Measurements from ENCODE around the gene NRXN3. TPM values are rescaled to one million over a fixed set of nuclear protein-coding genes. Genes with fewer than 3 reads are reported as not detected.

NRXN3 gene
- total RNA-seq, 6 experiments from 2014 or later = 0.07 to 0.28 (median 0.11) TPM; not detected in 2

DNA sequence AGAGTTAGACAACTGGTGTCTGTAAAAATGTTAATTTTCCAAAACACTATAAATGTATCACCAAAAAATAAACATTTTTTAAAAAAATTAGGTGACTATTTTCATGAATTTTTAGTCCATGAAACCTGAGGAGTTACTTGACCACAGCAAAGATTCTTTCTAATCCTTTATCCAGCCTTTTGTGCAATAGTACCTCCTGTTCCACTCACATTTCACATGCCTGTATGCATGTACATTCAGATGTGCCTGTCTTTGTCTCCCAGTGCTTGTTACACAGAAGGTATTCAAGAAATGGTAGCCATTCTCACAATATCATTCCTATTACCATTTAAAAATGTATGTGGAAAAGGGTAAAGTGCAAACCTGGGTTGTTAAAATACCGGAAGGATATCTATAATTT, 1184.2 kb downstream of the NRXN3 start:
- DNase-seq = no peak
- H3K27me3 Mint-ChIP-seq (ENCODE audit: insufficient read depth) = 0 out of 2 replicates have a peak, but pooled peaks cover 2% of the 10 kb centered on the region
- H3K4me1 Mint-ChIP-seq (ENCODE audit: low read depth) = no peaks in the 10 kb centered on the region
- no peak overlapping the region for H3K27ac Mint-ChIP-seq
- TF ChIP-seq, protein P1, sequence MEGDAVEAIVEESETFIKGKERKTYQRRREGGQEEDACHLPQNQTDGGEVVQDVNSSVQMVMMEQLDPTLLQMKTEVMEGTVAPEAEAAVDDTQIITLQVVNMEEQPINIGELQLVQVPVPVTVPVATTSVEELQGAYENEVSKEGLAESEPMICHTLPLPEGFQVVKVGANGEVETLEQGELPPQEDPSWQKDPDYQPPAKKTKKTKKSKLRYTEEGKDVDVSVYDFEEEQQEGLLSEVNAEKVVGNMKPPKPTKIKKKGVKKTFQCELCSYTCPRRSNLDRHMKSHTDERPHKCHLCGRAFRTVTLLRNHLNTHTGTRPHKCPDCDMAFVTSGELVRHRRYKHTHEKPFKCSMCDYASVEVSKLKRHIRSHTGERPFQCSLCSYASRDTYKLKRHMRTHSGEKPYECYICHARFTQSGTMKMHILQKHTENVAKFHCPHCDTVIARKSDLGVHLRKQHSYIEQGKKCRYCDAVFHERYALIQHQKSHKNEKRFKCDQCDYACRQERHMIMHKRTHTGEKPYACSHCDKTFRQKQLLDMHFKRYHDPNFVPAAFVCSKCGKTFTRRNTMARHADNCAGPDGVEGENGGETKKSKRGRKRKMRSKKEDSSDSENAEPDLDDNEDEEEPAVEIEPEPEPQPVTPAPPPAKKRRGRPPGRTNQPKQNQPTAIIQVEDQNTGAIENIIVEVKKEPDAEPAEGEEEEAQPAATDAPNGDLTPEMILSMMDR (IDR thresholded peaks at IDR 0.05) = no peak
- H3K36me3 Mint-ChIP-seq (ENCODE audit: low read depth) = no peaks in the 10 kb centered on the region
- H3K4me3 Mint-ChIP-seq = no peak overlapping the region
- no peaks in the 10 kb centered on the region; the same call in 1 of the 2 replicates for H3K9me3 Mint-ChIP-seq

DNA sequence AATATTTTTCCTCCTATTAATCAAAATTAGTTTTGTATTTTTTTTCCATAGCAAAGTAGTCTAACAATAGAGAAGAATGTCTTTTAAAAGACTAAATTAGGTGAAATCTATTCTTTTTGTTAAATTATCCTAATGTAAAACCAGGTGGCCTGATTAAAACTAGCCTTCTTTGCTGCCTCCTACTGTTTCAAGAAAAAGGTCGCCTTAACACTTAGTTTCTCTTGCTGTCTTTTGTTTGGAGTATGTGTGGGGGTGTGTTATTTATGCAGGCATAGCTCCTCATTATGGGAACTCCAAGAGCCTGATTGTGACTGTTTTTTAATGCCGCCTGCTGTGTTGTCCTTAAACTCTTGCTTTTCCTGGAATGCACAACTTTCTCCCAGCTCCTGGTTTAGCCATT, 1185.9 kb downstream of the NRXN3 start:
- H3K4me1 Mint-ChIP-seq (ENCODE audit: low read depth) = no peaks in the 10 kb centered on the region
- H3K36me3 Mint-ChIP-seq (ENCODE audit: low read depth) = no peaks in the 10 kb centered on the region
- H3K27ac Mint-ChIP-seq = no peak overlapping the region
- H3K4me3 Mint-ChIP-seq = no peak overlapping the region
- 0 out of 2 replicates have a peak, but pooled peaks cover 2% of the 10 kb centered on the region for H3K27me3 Mint-ChIP-seq (ENCODE audit: insufficient read depth)
- DNase-seq = no peak
- no peaks in the 10 kb centered on the region; the same call in 1 of the 2 replicates for H3K9me3 Mint-ChIP-seq
- TF ChIP-seq, protein P1 (IDR thresholded peaks at IDR 0.05) = peak; percentile 38; the same call in 1 of the 2 replicates

DNA sequence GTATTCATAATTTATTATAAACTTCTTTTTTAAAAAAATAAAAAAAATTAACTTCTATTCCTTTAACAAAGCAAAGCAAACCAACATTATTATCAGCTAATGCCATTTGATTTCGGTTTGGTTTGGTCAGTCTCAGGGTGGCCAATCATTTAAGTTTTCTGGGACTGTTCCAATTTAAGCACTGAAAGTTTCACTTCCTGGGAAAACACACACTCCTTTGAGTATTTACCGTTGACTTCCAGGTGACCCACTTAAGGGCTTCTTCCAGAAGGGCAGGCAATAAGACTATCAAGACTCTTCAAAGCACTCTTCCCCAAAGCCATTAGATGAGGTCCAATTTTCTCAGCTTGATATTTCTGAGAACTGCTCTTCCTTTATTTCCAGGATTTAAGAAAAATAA, 1187.1 kb downstream of the NRXN3 start:
- no peak for DNase-seq
- no peaks in the 10 kb centered on the region for H3K4me1 Mint-ChIP-seq (ENCODE audit: low read depth)
- no peak overlapping the region for H3K27ac Mint-ChIP-seq
- no peaks in the 10 kb centered on the region; the same call in 1 of the 2 replicates for H3K9me3 Mint-ChIP-seq
- TF ChIP-seq, protein P1 (IDR thresholded peaks at IDR 0.05) = no peak
- no peaks in the 10 kb centered on the region for H3K36me3 Mint-ChIP-seq (ENCODE audit: low read depth)
- no peak overlapping the region for H3K4me3 Mint-ChIP-seq
- 0 out of 2 replicates have a peak, but pooled peaks cover 2% of the 10 kb centered on the region for H3K27me3 Mint-ChIP-seq (ENCODE audit: insufficient read depth)

DNA sequence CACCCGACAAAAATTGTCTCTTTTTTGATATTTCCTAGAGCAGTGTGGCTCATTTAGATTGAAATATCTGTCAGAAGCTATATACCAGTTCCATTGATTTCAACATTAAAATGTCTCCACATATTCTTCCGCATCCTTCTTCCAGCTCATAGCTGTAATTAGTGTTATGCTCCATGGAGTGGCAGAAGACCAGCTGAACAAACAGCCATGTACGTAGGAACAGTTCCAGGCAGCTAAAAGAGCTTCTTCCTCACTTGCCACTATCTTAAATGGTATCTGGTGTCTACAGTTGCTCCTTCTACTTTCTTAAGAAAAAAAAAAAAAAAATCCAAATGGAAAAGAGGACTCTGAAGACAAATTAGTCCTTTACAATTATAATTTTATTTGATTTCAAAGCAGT, 1193.1 kb downstream of the NRXN3 start:
- Mint-ChIP-seq H3K27me3 (ENCODE audit: insufficient read depth) (no peaks in the 10 kb centered on the region), H3K4me3 (no peak overlapping the region), H3K36me3 (ENCODE audit: low read depth) (no peaks in the 10 kb centered on the region), H3K27ac (no peak overlapping the region), H3K4me1 (ENCODE audit: low read depth) (no peaks in the 10 kb centered on the region), H3K9me3 (no peaks in the 10 kb centered on the region)
- TF ChIP-seq, protein P1 (IDR thresholded peaks at IDR 0.05) = no peak
- DNase-seq = no peak

DNA sequence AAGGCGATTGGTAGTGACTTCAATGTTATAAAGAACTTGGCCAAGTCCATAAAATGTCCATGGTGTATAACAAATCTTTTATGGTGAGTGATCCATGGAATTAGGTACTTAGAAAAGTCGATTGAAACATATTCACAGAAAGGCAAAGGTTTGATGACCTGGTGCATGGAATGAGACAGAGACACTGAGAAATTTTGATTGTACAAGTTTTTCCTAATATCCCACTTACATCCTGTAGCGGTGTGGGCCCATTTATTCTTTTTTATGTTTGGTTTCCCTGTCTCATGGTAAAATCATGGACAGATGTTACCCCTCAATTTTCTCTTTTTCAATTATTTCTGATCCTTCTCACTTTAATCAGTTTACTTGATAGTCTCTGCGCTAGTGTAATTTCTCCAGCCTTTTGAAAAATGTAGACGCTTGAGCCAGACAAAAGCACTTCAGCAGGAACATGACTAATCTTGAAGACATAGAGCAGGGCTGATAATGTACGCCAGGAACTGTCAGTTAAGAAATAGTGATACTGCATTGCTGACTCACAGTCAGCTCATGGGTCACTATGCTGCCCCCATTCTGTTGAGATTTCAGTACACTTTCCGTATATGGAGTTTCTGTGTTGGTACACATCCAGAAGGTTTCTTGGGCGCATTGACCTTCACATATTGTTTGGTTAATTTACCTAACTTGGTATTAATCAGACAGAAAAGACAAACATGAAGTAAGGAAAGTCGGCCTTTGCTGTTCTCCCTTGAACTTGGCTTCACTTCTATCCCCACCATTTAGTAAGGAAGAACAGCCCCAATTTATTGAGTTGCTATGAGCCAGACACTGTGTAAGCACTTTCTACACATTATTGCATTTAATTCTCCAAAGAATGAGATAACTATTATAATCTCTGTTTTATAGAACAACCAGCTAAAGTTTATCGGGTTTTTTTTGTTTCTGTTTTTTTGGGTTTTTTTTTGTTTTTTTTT, 1199.5 kb downstream of the NRXN3 start:
- H3K36me3 Mint-ChIP-seq (ENCODE audit: low read depth) = no peaks in the 10 kb centered on the region
- H3K27me3 Mint-ChIP-seq (ENCODE audit: insufficient read depth) = no peaks in the 10 kb centered on the region
- H3K9me3 Mint-ChIP-seq = no peaks in the 10 kb centered on the region
- peak; percentile 57 for DNase-seq
- TF ChIP-seq, protein P1 (IDR thresholded peaks at IDR 0.05) = peak; percentile 27
- peaks cover 15% of the 10 kb centered on the region for H3K4me1 Mint-ChIP-seq (ENCODE audit: low read depth)
- peak overlapping the region; percentile 9; the same call in 1 of the 2 replicates for H3K4me3 Mint-ChIP-seq
- peak overlapping the region; percentile 46; the same call in 1 of the 2 replicates for H3K27ac Mint-ChIP-seq
